Esophagus muscularis mucosa (tissue), 4 donors: ENCODE measurements around the gene FGF14. TPM values are rescaled to one million over a fixed set of nuclear protein-coding genes. Genes with fewer than 3 reads are reported as not detected.
"Not testable (repeated sequence)": the region's sequence is repeated elsewhere in the genome, so short reads cannot be mapped to it uniquely, and the experiment has no call there.

ENCODE experiments used
- DNase-seq: peaks from one replicate; pipeline ENCODE4 v3.0.0-alpha.2; 2017; ENCODE audit errors: extremely low spot score
- H3K27ac ChIP-seq, 4 donors: fragments of 200-600 bp; sonication (generic); replicated peaks in 1 of 4; 1 replicate in 3 of 4; 2 replicates in 1 of 4; pipeline ENCODE4 v1.5.1; 2016 to 2019; ENCODE audit warnings: mild to moderate bottlenecking in 1 of 4
- H3K27me3 ChIP-seq, 4 donors: fragments of 200-600 bp; sonication (generic); one replicate each; pipeline versions ENCODE4 v1.5.1 to v1.6.0; 2016 to 2019
- H3K36me3 ChIP-seq, 4 donors: fragments of 200-600 bp; sonication (generic); one replicate each; pipeline ENCODE4 v1.5.1; 2016 to 2019
- H3K4me1 ChIP-seq, 4 donors: fragments of 200-600 bp; sonication (generic); one replicate each; pipeline ENCODE4 v1.5.1; 2016 to 2019
- H3K4me3 ChIP-seq, 4 donors: fragments of 200-600 bp; sonication (generic); 1 replicate in 2 of 4; 2 replicates in 2 of 4; pipeline ENCODE4 v1.5.1; 2016 to 2019; ENCODE audit warnings: mild to moderate bottlenecking in 4 of 4, moderate library complexity in 1 of 4
- H3K9me3 ChIP-seq, 4 donors: fragments of 200-600 bp; sonication (generic); 1 replicate in 3 of 4; 2 replicates in 1 of 4; pipeline ENCODE4 v1.5.1; 2016 to 2019
- EP300 ChIP-seq: sonication (generic); formaldehyde crosslinking; IDR thresholded peaks from one replicate; pipeline ENCODE4 v1.6.1; 2017; ENCODE audit warnings: antibody characterized with exemption
- POLR2A ChIP-seq: fragments of 450-650 bp; IDR thresholded peaks from one replicate; pipeline ENCODE4 v1.6.1; 2017; ENCODE audit warnings: antibody characterized with exemption, moderate library complexity, mild to moderate bottlenecking, low read depth
- POLR2AphosphoS5 ChIP-seq, 2 donors: sonication (generic); formaldehyde crosslinking; IDR thresholded peaks; one replicate each; pipeline ENCODE4 v1.6.1; 2017; ENCODE audit warnings: antibody characterized with exemption in 2 of 2
- WGBS: methylation state at CpG from one replicate; pipeline ENCODE4 v1.1.5; 2018; 5-methylcytosine and 5-hydroxymethylcytosine counted together
- intact Hi-C: fragments of 100-400 bp; cut with DNase I; formaldehyde crosslinking; loops from one replicate; pipeline ENCODE4 v1.15.1; 2023
- total RNA-seq, 4 donors: library from RNA; depleted of rRNA; stranded (reverse); fragments of >200 nt; gene quantifications; one replicate each; pipeline versions ENCODE4 v1.1.0 to v1.2.1, GENCODE V29; 2016
- TF ChIP-seq, protein P1 (sequence below), 3 experiments: fragments of 200-600 bp in 2 of 3; fragments of 450-650 bp in 1 of 3; sonication (generic) in 2 of 3; IDR thresholded peaks; one replicate each; pipeline ENCODE4 v1.5.1; 2017 to 2019; ENCODE audit warnings: antibody characterized with exemption in 3 of 3, mild to moderate bottlenecking in 2 of 3, moderate library complexity in 1 of 3

The FGF14 gene
- total RNA-seq, 4 donors from 2014 or later = 0.33 to 2.1 (median 0.87) TPM

GRCh38 chr13:102073251-102073650, 328.6 kb downstream of the FGF14 start:
- H3K27ac ChIP-seq = no peak overlapping the region
- intact Hi-C loops = no loop called here

DNA sequence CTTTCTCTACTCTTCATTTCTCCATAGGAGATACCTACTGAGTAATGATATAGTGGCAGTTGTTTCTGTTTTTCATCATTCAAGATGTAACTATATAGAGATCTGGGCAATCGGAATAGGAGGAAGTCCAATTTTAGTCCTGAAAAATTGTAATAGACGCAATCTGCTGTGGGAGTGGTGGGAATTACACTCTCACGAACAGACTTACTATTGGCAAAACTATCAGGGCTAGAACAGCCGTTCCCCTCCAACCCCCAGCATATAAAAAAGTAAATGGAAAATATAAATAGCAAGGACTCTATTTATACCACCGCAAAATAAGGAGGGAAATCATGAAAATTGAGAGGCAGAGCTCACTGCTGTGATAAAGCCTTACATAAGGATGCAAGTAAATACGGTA, 330.1 kb downstream of the FGF14 start:
- H3K4me1 ChIP-seq = no peaks in the 10 kb centered on the region
- H3K9me3 ChIP-seq = no peaks in the 10 kb centered on the region
- TF ChIP-seq EP300 (no peak), POLR2A (no peak), POLR2AphosphoS5 (IDR thresholded peaks at IDR 0.05) (no peak)
- TF ChIP-seq, protein P1, sequence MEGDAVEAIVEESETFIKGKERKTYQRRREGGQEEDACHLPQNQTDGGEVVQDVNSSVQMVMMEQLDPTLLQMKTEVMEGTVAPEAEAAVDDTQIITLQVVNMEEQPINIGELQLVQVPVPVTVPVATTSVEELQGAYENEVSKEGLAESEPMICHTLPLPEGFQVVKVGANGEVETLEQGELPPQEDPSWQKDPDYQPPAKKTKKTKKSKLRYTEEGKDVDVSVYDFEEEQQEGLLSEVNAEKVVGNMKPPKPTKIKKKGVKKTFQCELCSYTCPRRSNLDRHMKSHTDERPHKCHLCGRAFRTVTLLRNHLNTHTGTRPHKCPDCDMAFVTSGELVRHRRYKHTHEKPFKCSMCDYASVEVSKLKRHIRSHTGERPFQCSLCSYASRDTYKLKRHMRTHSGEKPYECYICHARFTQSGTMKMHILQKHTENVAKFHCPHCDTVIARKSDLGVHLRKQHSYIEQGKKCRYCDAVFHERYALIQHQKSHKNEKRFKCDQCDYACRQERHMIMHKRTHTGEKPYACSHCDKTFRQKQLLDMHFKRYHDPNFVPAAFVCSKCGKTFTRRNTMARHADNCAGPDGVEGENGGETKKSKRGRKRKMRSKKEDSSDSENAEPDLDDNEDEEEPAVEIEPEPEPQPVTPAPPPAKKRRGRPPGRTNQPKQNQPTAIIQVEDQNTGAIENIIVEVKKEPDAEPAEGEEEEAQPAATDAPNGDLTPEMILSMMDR (IDR thresholded peaks at IDR 0.05) = no peak
- no peaks in the 10 kb centered on the region for H3K27me3 ChIP-seq
- no peak overlapping the region for H3K27ac ChIP-seq
- intact Hi-C loops = no loop called here
- DNase-seq = no peak
- 83% methylated on average over 6 of the region's 6 CpGs for WGBS
- H3K4me3 ChIP-seq = no peak overlapping the region
- H3K36me3 ChIP-seq = no peaks in the 10 kb centered on the region

More at GRCh38 chr13:102073251-102073650, 328.6 kb downstream of the FGF14 start:
- H3K4me1 ChIP-seq = no peaks in the 10 kb centered on the region
- TF ChIP-seq EP300 (no peak), POLR2A (no peak), POLR2AphosphoS5 (IDR thresholded peaks at IDR 0.05) (no peak)
- TF ChIP-seq, protein P1 (IDR thresholded peaks at IDR 0.05) = no peak
- H3K27me3 ChIP-seq = no peaks in the 10 kb centered on the region
- no peaks in the 10 kb centered on the region for H3K36me3 ChIP-seq
- WGBS = 41% methylated on average over 1 of the region's 1 CpG
- no peaks in the 10 kb centered on the region for H3K9me3 ChIP-seq
- H3K4me3 ChIP-seq = no peak overlapping the region
- DNase-seq = no peak

- WGBS = 100% methylated on average over 5 of the region's 28 CpGs
- H3K4me3 ChIP-seq, H3K4me1 ChIP-seq, H3K27ac ChIP-seq, DNase-seq, H3K27me3 ChIP-seq, H3K36me3 ChIP-seq, intact Hi-C loops, H3K9me3 ChIP-seq: not testable (repeated sequence)
Observed at GRCh38 chr13:102068323-102068722, 333.5 kb downstream of the FGF14 start.

DNA sequence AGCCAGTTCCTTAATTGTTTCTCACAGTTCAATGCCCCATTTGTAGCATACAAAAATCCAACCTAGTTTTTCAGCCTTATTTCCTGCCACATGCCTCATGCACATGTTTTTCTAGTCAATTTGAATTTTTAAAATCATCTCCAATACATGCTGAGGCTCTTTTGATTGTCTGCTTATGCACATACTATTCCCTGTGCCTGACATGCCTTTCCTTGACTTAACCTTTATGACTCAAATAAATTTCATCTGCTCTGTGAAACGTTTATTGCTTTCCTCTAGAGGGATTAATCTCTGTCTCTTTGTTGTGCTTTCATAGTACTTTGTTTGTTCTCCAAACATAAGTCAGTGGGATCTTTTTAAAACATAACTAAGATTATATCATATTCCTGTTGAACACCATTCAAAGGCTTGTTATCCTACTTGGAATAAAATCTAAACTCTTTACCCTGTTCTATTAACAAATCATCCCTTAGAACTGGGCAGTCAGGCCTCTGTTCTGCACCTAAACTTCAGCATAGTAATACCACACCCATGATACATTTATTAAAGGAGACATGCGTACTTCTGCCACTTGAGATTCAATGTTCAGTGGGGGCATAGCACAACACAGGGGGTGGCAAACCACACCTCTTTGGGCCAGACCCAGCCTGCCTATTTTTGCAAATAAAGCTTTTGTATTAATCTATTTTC, 346.6 kb downstream of the FGF14 start:
- intact Hi-C loops = no loop called here
- no peak overlapping the region for H3K4me3 ChIP-seq
- H3K4me1 ChIP-seq = no peaks in the 10 kb centered on the region
- DNase-seq = no peak
- no peak overlapping the region for H3K27ac ChIP-seq
- no peaks in the 10 kb centered on the region for H3K27me3 ChIP-seq
- TF ChIP-seq, protein P1 (IDR thresholded peaks at IDR 0.05) = no peak
- TF ChIP-seq EP300 (no peak), POLR2A (no peak), POLR2AphosphoS5 (IDR thresholded peaks at IDR 0.05) (no peak)
- WGBS = 45% methylated on average over 2 of the region's 2 CpGs
- H3K36me3 ChIP-seq = no peaks in the 10 kb centered on the region
- H3K9me3 ChIP-seq = peaks cover 0 to 23% (median 11%) of the 10 kb centered on the region in 4 donors

DNA sequence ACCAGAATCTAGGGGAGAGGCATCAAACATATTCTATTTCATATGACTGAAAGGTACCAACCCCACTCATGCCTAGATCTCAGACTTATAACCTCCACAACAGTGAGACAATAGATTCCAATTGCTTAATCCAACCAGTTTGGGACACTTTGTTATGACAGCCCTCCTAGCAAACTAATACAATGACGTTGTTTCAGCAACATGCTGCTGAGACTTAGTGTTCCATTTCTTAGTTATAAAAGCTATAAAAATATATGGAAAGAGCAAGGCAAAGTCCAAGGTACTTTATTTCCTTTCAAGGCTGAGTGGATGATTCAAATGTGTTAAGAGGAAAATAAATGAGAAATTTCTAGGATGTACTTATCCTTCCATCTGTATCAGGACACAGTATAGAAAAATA, 352.0 kb downstream of the FGF14 start:
- Histone ChIP-seq H3K27ac (no peak overlapping the region), H3K4me3 (no peak overlapping the region), H3K36me3 (no peaks in the 10 kb centered on the region), H3K9me3 (peaks cover 0 to 23% (median 11%) of the 10 kb centered on the region in 4 donors), H3K4me1 (peaks cover 0 to 4% (median 0%) of the 10 kb centered on the region in 4 donors), H3K27me3 (no peaks in the 10 kb centered on the region)
- intact Hi-C loops = no loop called here
- 65% methylated on average over 1 of the region's 1 CpG for WGBS
- TF ChIP-seq POLR2AphosphoS5 (IDR thresholded peaks at IDR 0.05) (no peak), POLR2A (no peak), EP300 (no peak)
- TF ChIP-seq, protein P1 (IDR thresholded peaks at IDR 0.05) = no peak
- DNase-seq = no peak
